GM20000 (cell line): Measurements from ENCODE around the gene EGFR.

Source experiments
- DNase-seq: peaks from one replicate; pipeline ENCODE4 v3.0.0; 2012; ENCODE audit warnings: low spot score
- TF ChIP-seq, protein P1 (sequence below): IDR thresholded peaks from 2 replicates; pipeline ENCODE4 v1.5.1; 2012; ENCODE audit warnings: mild to moderate bottlenecking, control low read depth; ENCODE audit errors: extremely low read depth, missing control alignments

EGFR gene

GRCh38 chr7:55105952-55106351 lies 87.1 kb downstream of the EGFR start:
- DNase-seq, result no peak
- TF ChIP-seq, protein P1, sequence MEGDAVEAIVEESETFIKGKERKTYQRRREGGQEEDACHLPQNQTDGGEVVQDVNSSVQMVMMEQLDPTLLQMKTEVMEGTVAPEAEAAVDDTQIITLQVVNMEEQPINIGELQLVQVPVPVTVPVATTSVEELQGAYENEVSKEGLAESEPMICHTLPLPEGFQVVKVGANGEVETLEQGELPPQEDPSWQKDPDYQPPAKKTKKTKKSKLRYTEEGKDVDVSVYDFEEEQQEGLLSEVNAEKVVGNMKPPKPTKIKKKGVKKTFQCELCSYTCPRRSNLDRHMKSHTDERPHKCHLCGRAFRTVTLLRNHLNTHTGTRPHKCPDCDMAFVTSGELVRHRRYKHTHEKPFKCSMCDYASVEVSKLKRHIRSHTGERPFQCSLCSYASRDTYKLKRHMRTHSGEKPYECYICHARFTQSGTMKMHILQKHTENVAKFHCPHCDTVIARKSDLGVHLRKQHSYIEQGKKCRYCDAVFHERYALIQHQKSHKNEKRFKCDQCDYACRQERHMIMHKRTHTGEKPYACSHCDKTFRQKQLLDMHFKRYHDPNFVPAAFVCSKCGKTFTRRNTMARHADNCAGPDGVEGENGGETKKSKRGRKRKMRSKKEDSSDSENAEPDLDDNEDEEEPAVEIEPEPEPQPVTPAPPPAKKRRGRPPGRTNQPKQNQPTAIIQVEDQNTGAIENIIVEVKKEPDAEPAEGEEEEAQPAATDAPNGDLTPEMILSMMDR, result no peak

DNA sequence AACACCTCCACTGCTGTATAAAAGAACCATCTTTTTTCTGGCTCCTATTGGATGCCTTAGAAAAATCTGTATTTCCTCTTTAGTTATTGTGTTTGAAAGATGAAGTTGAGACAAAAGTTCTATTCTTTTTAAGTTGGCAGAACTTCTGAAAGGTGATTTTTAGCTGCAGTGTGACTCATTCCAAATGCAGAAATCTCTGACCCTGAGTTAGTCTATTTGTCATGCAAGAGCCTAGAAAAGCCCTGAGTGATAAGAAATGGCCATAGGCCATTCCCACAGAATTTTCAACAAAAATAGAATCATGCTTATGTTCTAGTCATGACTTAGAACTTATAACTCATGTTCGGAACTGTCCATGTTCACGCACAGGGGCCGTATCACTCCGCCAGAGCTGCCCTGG lies 89.1 kb downstream of the EGFR start:
- TF ChIP-seq, protein P1, result no peak
- DNase-seq, result no peak

- TF ChIP-seq, protein P1, result no peak
- DNase-seq, result no peak
These were observed 89.6 kb downstream of the EGFR start for GRCh38 chr7:55108401-55108800.

DNA sequence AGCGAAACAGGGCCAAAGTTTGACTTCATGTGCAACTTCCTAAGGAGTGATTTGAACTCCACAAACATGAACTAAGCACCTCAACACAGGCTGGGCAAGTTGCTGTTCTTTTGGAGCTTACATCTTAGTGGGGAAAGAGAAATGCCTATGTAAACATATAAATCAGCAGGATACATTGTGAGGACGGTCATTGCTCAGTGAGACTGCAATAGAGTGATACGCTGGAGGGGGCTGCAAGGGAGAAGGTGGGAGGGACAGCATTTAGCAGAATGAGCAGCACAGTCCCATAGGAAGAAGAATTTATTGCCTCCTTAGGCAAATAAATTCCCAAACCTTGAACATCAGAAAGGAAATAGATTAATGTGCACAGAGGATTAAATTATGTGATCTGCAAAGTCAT lies 90.0 kb downstream of the EGFR start:
- TF ChIP-seq, protein P1, result no peak
- DNase-seq, result no peak

DNA sequence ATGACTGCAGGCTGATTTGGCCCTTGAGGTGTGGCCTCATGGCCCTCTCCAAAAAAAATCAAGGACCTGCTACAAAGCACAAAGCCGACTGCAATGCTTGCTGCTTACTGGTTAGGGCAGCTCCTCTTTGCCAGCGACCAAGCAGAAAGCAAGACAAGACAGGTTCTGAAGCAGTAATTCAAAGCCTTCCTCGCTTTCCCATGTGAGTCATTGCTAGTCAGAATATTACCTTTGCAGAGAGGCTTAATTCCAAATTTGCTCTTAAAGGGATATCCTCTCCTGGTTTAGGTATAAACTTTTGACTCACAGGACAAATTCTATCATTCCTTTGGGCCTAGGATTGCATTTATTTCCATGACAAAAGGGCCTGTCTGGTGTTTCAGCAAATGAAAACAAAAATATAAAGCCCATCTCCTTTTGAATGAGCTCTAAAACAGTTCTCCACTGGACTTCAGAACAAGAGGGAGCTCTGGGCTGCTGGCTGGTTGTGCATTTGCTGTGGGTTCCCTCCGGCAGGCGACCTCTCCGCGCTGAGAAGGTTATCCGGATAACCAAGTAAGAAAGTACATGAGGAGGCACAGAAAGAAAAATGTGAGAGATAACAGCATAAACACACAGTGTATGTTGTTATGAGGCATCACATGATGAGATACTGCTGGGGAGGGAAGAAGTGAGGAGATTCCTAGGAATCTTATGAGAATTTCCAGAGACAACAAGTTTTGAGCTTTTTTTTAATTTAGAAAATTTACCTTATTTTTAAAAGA lies 90.8 kb downstream of the EGFR start:
- no peak for DNase-seq
- TF ChIP-seq, protein P1, result no peak

- TF ChIP-seq, protein P1, result no peak
- DNase-seq, result no peak
These were observed 91.6 kb downstream of the EGFR start for GRCh38 chr7:55110282-55110992.

DNA sequence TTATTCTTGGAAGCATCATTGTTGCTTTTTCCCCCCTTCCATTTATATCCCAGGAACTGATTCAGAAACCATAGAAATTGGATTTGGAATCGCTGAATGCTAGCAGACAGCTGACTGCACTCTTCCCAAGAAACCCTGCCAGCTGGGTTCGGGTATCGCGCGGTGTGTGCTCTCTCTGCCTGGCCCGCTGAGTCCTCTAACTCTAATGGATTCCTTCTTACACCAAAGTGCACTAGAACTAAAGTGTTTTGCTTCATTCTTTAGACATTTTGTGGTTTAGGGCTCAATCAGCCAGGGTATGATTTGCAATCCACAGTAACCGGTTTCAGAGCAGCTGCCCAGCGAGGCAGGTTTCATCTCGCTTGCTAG lies 92.2 kb downstream of the EGFR start:
- DNase-seq, result no peak
- TF ChIP-seq, protein P1, result no peak
